GM12892 (cell line): ENCODE results near the gene CTNNA3.

Source experiments
- POLR2A ChIP-seq: IDR thresholded peaks from 2 replicates; pipeline ENCODE4 v1.6.1; 2011; ENCODE audit warnings: low read depth, low read length, control low read depth
- POLR2AphosphoS5 ChIP-seq: IDR thresholded peaks from 2 replicates; pipeline ENCODE4 v1.6.1; 2011; ENCODE audit warnings: low read depth, low read length, control low read depth
- TAF1 ChIP-seq: IDR thresholded peaks from 2 replicates; pipeline ENCODE4 v1.6.1; 2011; ENCODE audit warnings: low read depth, mild to moderate bottlenecking, control low read depth, low read length, borderline replicate concordance

DNA sequence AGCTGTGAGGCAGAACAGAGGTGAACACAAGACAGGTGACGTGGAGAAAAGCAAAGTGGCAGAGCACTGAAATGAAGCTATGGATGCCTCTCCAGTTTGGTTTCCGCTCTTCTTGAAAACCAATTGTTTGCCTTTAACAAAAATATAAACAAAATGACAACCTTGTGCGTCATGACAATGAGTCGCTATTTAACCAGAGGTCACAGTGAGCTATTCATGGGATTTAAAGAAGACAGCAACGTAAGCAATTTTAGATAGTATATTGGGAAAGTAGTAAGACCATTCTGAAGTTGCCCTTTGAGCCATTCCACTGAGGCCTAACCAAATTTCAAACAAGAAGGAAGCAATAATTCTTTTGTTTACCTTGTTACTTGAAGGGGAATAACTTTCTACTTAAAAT lies 785.3 kb downstream of the CTNNA3 start:
- TF ChIP-seq POLR2AphosphoS5: no peak
- no peak for TF ChIP-seq POLR2A
- TF ChIP-seq TAF1: no peak
